Activated T-cell treated with anti-CD3 and anti-CD28 coated beads, Interleukin-2, amount 50 U/mL, for 72 hours (primary cell): Measurements from ENCODE around the gene MAGEB3. TPM values are rescaled to one million over a fixed set of nuclear protein-coding genes. Genes with fewer than 3 reads are reported as not detected.
"Not testable (repeated sequence)": the region's sequence is repeated elsewhere in the genome, so short reads cannot be mapped to it uniquely, and the experiment has no call there.

Source experiments
- ATAC-seq, 2 donors: fragments of 150-1000 bp; cut with Tn5 transposase; replicated peaks in 1 of 2; 2 replicates each; pipeline ENCODE4 v1.10.0; 2021; ENCODE audit warnings: moderate library complexity in 2 of 2, mild to moderate bottlenecking in 1 of 2
- DNase-seq, 2 donors: peaks; one replicate each; pipeline ENCODE4 v3.0.0; 2021 to 2022; ENCODE audit warnings: mixed read lengths in 1 of 2
- H3K27ac Mint-ChIP-seq: one replicate; pipeline ENCODE4 v1.8.0; 2022; ENCODE audit warnings: mild to moderate bottlenecking, moderate library complexity, mixed read lengths
- H3K27me3 Mint-ChIP-seq: one replicate; pipeline ENCODE4 v1.8.0; 2022; ENCODE audit warnings: low read depth, mixed read lengths
- H3K36me3 Mint-ChIP-seq, 2 donors: one replicate each; pipeline ENCODE4 v1.8.0; 2022; ENCODE audit warnings: mixed read lengths in 2 of 2, mild to moderate bottlenecking in 1 of 2; ENCODE audit not compliant: insufficient read depth in 2 of 2
- H3K4me1 Mint-ChIP-seq: one replicate; pipeline ENCODE4 v1.8.0; 2022; ENCODE audit warnings: low read depth, mixed read lengths
- H3K4me3 Mint-ChIP-seq, 2 donors: one replicate each; pipeline ENCODE4 v1.8.0; 2022; ENCODE audit warnings: mild to moderate bottlenecking in 2 of 2, mixed read lengths in 2 of 2, moderate library complexity in 2 of 2
- H3K9me3 Mint-ChIP-seq, 2 donors: one replicate each; pipeline ENCODE4 v1.8.0; 2022; ENCODE audit warnings: mixed read lengths in 2 of 2
- total RNA-seq, 2 donors: library from RNA; stranded (reverse); gene quantifications; one replicate each; pipeline ENCODE4 v1.2.3, GENCODE V29; 2022

MAGEB3 gene
- not detected for total RNA-seq

GRCh38 chrX:30230395-30230794 lies at the start of gene MAGEB3:
Gene MAGEB3 (plus strand): TSS chrX:30230657. CDS start chrX:30235925, 5,268 bp downstream.
- DNase-seq = no peak
- Mint-ChIP-seq H3K36me3 (no peaks in the 10 kb centered on the region), H3K9me3 (no peaks in the 10 kb centered on the region), H3K4me1 (no peaks in the 10 kb centered on the region), H3K27ac (no peak within 1 kb of the TSS), H3K4me3 (no peak within 1 kb of the TSS), H3K27me3 (no peaks in the 10 kb centered on the region)
- no peak for ATAC-seq

GRCh38 chrX:30181353-30181752 lies 49.1 kb upstream of the MAGEB3 start:
- peaks cover 14% of the 10 kb centered on the region for H3K27me3 Mint-ChIP-seq
- H3K9me3 Mint-ChIP-seq = no peaks in the 10 kb centered on the region
- no peak overlapping the region for H3K4me3 Mint-ChIP-seq
- no peaks in the 10 kb centered on the region for H3K36me3 Mint-ChIP-seq
- no peak for DNase-seq
- H3K27ac Mint-ChIP-seq = no peak overlapping the region
- H3K4me1 Mint-ChIP-seq = no peaks in the 10 kb centered on the region
- ATAC-seq = no peak

DNA sequence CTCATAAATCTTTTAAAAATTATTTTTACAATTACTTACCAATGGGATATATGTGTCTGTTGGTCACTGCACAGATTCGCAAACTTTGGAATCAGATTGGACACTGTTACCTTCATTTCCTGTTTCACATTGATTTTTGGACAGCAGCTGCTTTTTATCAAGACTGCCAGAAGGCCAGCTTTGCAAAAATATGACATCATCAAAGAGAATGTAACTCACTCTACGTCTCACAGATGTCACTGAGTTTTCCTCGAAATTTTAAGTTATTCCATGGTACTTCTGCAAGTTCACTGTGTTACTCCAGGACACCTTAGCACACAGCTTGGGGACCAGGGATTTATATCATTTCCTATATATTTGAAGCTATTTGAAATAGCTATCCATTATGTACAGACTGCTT lies 46.9 kb upstream of the MAGEB3 start:
- H3K36me3 Mint-ChIP-seq = no peaks in the 10 kb centered on the region
- no peaks in the 10 kb centered on the region for H3K4me1 Mint-ChIP-seq
- H3K9me3 Mint-ChIP-seq = no peaks in the 10 kb centered on the region
- peaks cover 21% of the 10 kb centered on the region for H3K27me3 Mint-ChIP-seq
- H3K27ac Mint-ChIP-seq = no peak overlapping the region
- ATAC-seq (no peak), DNase-seq (no peak)
- H3K4me3 Mint-ChIP-seq = no peak overlapping the region

- Mint-ChIP-seq H3K36me3 (no peaks in the 10 kb centered on the region), H3K4me3 (no peak overlapping the region), H3K27ac (no peak overlapping the region), H3K9me3 (no peaks in the 10 kb centered on the region), H3K27me3 (peaks cover 16% of the 10 kb centered on the region), H3K4me1 (no peaks in the 10 kb centered on the region)
- no peak for ATAC-seq
- no peak for DNase-seq
Measured at GRCh38 chrX:30190426-30190825, 40.0 kb upstream of the MAGEB3 start.

DNA sequence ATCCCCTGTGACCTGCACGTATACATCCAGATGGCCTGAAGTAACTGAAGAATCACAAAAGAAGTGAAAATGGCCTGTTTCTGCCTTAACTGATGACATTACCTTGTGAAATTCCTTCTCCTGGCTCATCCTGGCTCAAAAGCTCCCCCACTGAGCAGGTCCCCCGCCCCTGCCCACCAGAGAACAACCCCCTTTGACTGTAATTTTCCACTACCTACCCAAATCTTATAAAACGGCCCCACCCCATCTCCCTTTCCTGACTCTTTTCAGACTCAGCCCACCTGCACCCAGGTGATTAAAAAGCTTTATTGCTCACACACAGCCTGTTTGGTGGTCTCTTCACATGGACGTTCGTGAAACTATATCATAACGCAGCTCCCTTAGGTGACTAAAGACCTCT lies 36.5 kb upstream of the MAGEB3 start:
- ATAC-seq, H3K36me3 Mint-ChIP-seq, H3K27ac Mint-ChIP-seq, H3K27me3 Mint-ChIP-seq, DNase-seq, H3K4me1 Mint-ChIP-seq, H3K4me3 Mint-ChIP-seq, H3K9me3 Mint-ChIP-seq: not testable (repeated sequence)

GRCh38 chrX:30196322-30196721 lies 34.1 kb upstream of the MAGEB3 start:
- H3K4me3 Mint-ChIP-seq = no peak overlapping the region
- no peaks in the 10 kb centered on the region for H3K4me1 Mint-ChIP-seq
- H3K9me3 Mint-ChIP-seq = no peaks in the 10 kb centered on the region
- no peaks in the 10 kb centered on the region for H3K36me3 Mint-ChIP-seq
- DNase-seq (no peak), ATAC-seq (no peak)
- no peak overlapping the region for H3K27ac Mint-ChIP-seq
- H3K27me3 Mint-ChIP-seq = no peaks in the 10 kb centered on the region

DNA sequence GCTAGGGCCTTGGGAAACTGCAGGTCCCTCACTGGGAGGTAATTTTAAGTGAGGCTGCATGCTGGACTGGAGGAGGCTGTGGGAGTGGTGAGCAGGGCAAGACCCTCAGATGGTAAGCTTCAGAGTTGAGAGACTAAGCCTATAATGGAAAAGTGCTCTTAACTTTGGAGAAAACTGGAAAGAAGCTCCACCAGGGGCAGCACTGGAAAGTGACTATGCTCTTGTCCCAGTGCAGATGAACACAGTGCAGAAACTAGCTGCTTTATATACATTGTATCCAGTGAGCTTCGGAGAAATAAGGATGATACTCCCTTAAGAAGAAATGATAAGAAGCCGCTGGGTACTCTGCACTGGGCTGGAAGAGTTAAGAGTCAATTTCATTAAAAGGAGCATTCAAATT lies 18.3 kb upstream of the MAGEB3 start:
- Mint-ChIP-seq H3K9me3 (no peaks in the 10 kb centered on the region), H3K27me3 (peaks cover 19% of the 10 kb centered on the region), H3K4me1 (no peaks in the 10 kb centered on the region), H3K36me3 (no peaks in the 10 kb centered on the region), H3K4me3 (no peak overlapping the region), H3K27ac (no peak overlapping the region)
- no peak for DNase-seq
- no peak for ATAC-seq

GRCh38 chrX:30215357-30215843 lies 15.1 kb upstream of the MAGEB3 start, which contains the start of gene MAGEB2:
Gene MAGEB2 (plus strand): TSS chrX:30215563. CDS start chrX:30218581, 3,018 bp downstream.
- DNase-seq (no peak), ATAC-seq (no peak)
- H3K4me1 Mint-ChIP-seq = no peaks in the 10 kb centered on the region
- H3K4me3 Mint-ChIP-seq = no peak within 1 kb of the TSS
- H3K9me3 Mint-ChIP-seq = no peaks in the 10 kb centered on the region
- peaks cover 17% of the 10 kb centered on the region for H3K27me3 Mint-ChIP-seq
- H3K36me3 Mint-ChIP-seq = no peaks in the 10 kb centered on the region
- no peak within 1 kb of the TSS for H3K27ac Mint-ChIP-seq

- Mint-ChIP-seq H3K4me1 (no peaks in the 10 kb centered on the region), H3K9me3 (no peaks in the 10 kb centered on the region), H3K27me3 (peaks cover 11% of the 10 kb centered on the region), H3K27ac (no peak overlapping the region), H3K4me3 (no peak overlapping the region), H3K36me3 (no peaks in the 10 kb centered on the region)
- no peak for DNase-seq
- no peak for ATAC-seq
Measured at GRCh38 chrX:30217465-30217864, 13.0 kb upstream of the MAGEB3 start.

- DNase-seq (no peak), ATAC-seq (no peak)
- Mint-ChIP-seq H3K4me1 (no peaks in the 10 kb centered on the region), H3K4me3 (no peak overlapping the region), H3K27ac (no peak overlapping the region), H3K27me3 (no peaks in the 10 kb centered on the region), H3K9me3 (no peaks in the 10 kb centered on the region), H3K36me3 (no peaks in the 10 kb centered on the region)
Measured at GRCh38 chrX:30219372-30219771, 11.1 kb upstream of the MAGEB3 start.

GRCh38 chrX:30220661-30221060 lies 9.8 kb upstream of the MAGEB3 start:
- no peak for DNase-seq
- ATAC-seq = no peak
- Mint-ChIP-seq H3K9me3 (no peaks in the 10 kb centered on the region), H3K36me3 (no peaks in the 10 kb centered on the region), H3K27me3 (no peaks in the 10 kb centered on the region), H3K4me1 (no peaks in the 10 kb centered on the region), H3K4me3 (no peak overlapping the region), H3K27ac (no peak overlapping the region)

- Mint-ChIP-seq H3K36me3 (no peaks in the 10 kb centered on the region), H3K27me3 (no peaks in the 10 kb centered on the region), H3K27ac (no peak overlapping the region), H3K4me3 (no peak overlapping the region), H3K4me1 (no peaks in the 10 kb centered on the region), H3K9me3 (no peaks in the 10 kb centered on the region)
- no peak for ATAC-seq
- no peak for DNase-seq
Measured at GRCh38 chrX:30224536-30224935, 5.9 kb upstream of the MAGEB3 start.

DNA sequence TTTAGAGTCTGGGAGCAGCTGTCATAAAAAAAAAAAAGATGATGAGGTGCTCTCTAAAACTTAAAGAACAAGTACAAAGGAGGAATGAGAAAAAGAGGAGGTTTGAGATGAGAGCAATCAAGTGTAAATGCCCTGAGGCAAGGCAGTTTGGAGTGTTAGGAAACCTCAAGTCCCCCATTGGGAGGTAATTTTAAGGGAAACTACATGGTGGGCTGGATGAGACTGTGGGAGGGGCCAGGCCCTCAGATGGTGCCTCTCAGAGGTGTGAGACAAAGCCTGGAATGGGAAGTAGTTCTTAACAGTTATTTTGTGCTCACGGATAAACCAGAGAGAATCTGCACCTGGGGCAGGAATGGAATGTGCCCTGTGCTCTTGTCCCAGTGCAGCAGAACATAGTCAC lies 1.9 kb upstream of the MAGEB3 start:
- DNase-seq (no peak), ATAC-seq (no peak)
- Mint-ChIP-seq H3K27ac (no peak overlapping the region), H3K4me3 (no peak overlapping the region), H3K36me3 (no peaks in the 10 kb centered on the region), H3K4me1 (no peaks in the 10 kb centered on the region), H3K9me3 (no peaks in the 10 kb centered on the region), H3K27me3 (no peaks in the 10 kb centered on the region)

GRCh38 chrX:30241724-30242415 lies 11.4 kb downstream of the MAGEB3 start, which contains the start of gene MAGEB4:
Gene MAGEB4 (plus strand): TSS chrX:30242000. CDS start chrX:30242136, 136 bp downstream.
- no peaks in the 10 kb centered on the region for H3K4me1 Mint-ChIP-seq
- H3K4me3 Mint-ChIP-seq = no peak within 1 kb of the TSS
- no peaks in the 10 kb centered on the region for H3K36me3 Mint-ChIP-seq
- no peak within 1 kb of the TSS for H3K27ac Mint-ChIP-seq
- DNase-seq (no peak), ATAC-seq (no peak)
- peaks cover 18% of the 10 kb centered on the region for H3K27me3 Mint-ChIP-seq
- no peaks in the 10 kb centered on the region for H3K9me3 Mint-ChIP-seq
